Neural cell (in vitro differentiated cells): Measurements from ENCODE around the gene PAPOLG. TPM values are rescaled to one million over a fixed set of nuclear protein-coding genes. Genes with fewer than 3 reads are reported as not detected.

ENCODE experiments used
- H2AFZ ChIP-seq: fragments of 200-600, 300-800 bp; sonication (generic), shearing (Covaris generic); 2 replicates; pipeline ENCODE4 v1.6.0; 2014; ENCODE audit warnings: low read depth, mild to moderate bottlenecking, antibody characterized with exemption, low read length, moderate library complexity
- H3F3A ChIP-seq: fragments of 200-600 bp; shearing (Covaris generic); 2 replicates; pipeline ENCODE4 v1.6.1; 2016; ENCODE audit warnings: mild to moderate bottlenecking, moderate library complexity, mixed read lengths, antibody characterized with exemption, low read length; ENCODE audit not compliant: insufficient read depth, poor library complexity, severe bottlenecking
- H3K27ac ChIP-seq: fragments of 200-600, 300-800 bp; sonication (generic), shearing (Covaris generic); 2 replicates; pipeline ENCODE4 v1.5.1; 2014; ENCODE audit warnings: mild to moderate bottlenecking, low read length, moderate library complexity
- H3K27me3 ChIP-seq: fragments of 300-800, 200-600 bp; sonication (generic), shearing (Covaris generic); 2 replicates; pipeline ENCODE4 v1.6.0; 2014; ENCODE audit warnings: mild to moderate bottlenecking, low read depth, low read length, moderate library complexity; ENCODE audit not compliant: insufficient read depth
- H3K36me3 ChIP-seq: fragments of 300-800, 200-600 bp; sonication (generic), shearing (Covaris generic); 2 replicates; pipeline ENCODE4 v1.5.1; 2014; ENCODE audit warnings: mild to moderate bottlenecking, antibody characterized with exemption, low read length, moderate library complexity; ENCODE audit not compliant: insufficient read depth
- H3K4me2 ChIP-seq: fragments of 300-800, 200-600 bp; sonication (generic), shearing (Covaris generic); 2 replicates; pipeline ENCODE4 v1.6.0; 2014; ENCODE audit warnings: mild to moderate bottlenecking, low read length
- H3K4me3 ChIP-seq: fragments of 300-800, 200-600 bp; sonication (generic), shearing (Covaris generic); 2 replicates; pipeline ENCODE4 v1.5.1; 2014; ENCODE audit warnings: mild to moderate bottlenecking, low read length, moderate library complexity
- H3K79me2 ChIP-seq: fragments of 200-600 bp; shearing (Covaris generic); replicated peaks from 2 replicates; pipeline ENCODE4 v1.6.0; 2014; ENCODE audit warnings: mild to moderate bottlenecking, low read length, moderate library complexity; ENCODE audit not compliant: insufficient read depth
- H3K9ac ChIP-seq: fragments of 300-800, 200-600 bp; sonication (generic), shearing (Covaris generic); 2 replicates; pipeline ENCODE4 v1.6.1; 2016; ENCODE audit warnings: mild to moderate bottlenecking, low read length, mixed read lengths
- H3K9me2 ChIP-seq: fragments of 200-600 bp; shearing (Covaris generic); 2 replicates; pipeline ENCODE4 v1.6.1; 2016; ENCODE audit warnings: mild to moderate bottlenecking, low read length, mixed read lengths; ENCODE audit not compliant: insufficient read depth
- H3K9me3 ChIP-seq: fragments of 200-600, 300-800 bp; sonication (generic), shearing (Covaris generic); 2 replicates; pipeline ENCODE4 v1.6.1; 2016; ENCODE audit warnings: mild to moderate bottlenecking, mixed run types, low read length, moderate library complexity, mixed read lengths
- H4K20me1 ChIP-seq: fragments of 200-600 bp; shearing (Covaris generic); 2 replicates; pipeline ENCODE4 v1.6.1; 2016; ENCODE audit warnings: mild to moderate bottlenecking, mixed run types; ENCODE audit not compliant: insufficient read depth
- CTCF ChIP-seq: fragments of 450-650 bp; IDR thresholded peaks from 2 replicates; pipeline ENCODE4 v1.5.1; 2014; ENCODE audit warnings: antibody characterized with exemption, mild to moderate bottlenecking, moderate library complexity; ENCODE audit not compliant: poor library complexity, severe bottlenecking
- EP300 ChIP-seq: fragments of 450-650 bp; conservative IDR thresholded peaks from 2 replicates; pipeline ENCODE4 v1.6.1; 2014; ENCODE audit warnings: antibody characterized with exemption, mild to moderate bottlenecking, moderate library complexity; ENCODE audit not compliant: poor library complexity, severe bottlenecking
- EZH2 ChIP-seq: fragments of 200-600, 300-800 bp; shearing (Covaris generic), sonication (generic); IDR thresholded peaks from 2 replicates; pipeline ENCODE4 v1.6.1; 2014; ENCODE audit warnings: antibody characterized with exemption, low read length, borderline replicate concordance, mild to moderate bottlenecking; ENCODE audit not compliant: insufficient read depth, poor library complexity, severe bottlenecking
- MXI1 ChIP-seq: fragments of 450-650 bp; conservative IDR thresholded peaks from 2 replicates; pipeline ENCODE4 v1.6.1; 2014; ENCODE audit warnings: antibody characterized with exemption, mild to moderate bottlenecking; ENCODE audit not compliant: poor library complexity, severe bottlenecking
- POLR2AphosphoS5 ChIP-seq: IDR thresholded peaks from 2 replicates; pipeline ENCODE4 v1.6.1; 2012
- RAD21 ChIP-seq: fragments of 450-650 bp; conservative IDR thresholded peaks from 2 replicates; pipeline ENCODE4 v1.6.1; 2014; ENCODE audit warnings: antibody characterized with exemption, mild to moderate bottlenecking, moderate library complexity
- REST ChIP-seq: IDR thresholded peaks from 2 replicates; pipeline ENCODE4 v1.6.1; 2012; ENCODE audit warnings: borderline replicate concordance
- SMC3 ChIP-seq: fragments of 450-650 bp; conservative IDR thresholded peaks from 2 replicates; pipeline ENCODE4 v1.6.1; 2014; ENCODE audit warnings: antibody characterized with exemption, mild to moderate bottlenecking, moderate library complexity; ENCODE audit not compliant: poor library complexity
- TAF1 ChIP-seq: IDR thresholded peaks from 2 replicates; pipeline ENCODE4 v1.6.1; 2012; ENCODE audit warnings: low read depth
- polyA plus RNA-seq: library from polyadenylated mRNA; depleted of rRNA; stranded (reverse); fragments of >200 nt; gene quantifications from 2 replicates; pipeline ENCODE4 v1.2.3, GENCODE V29; 2014

PAPOLG gene
- polyA plus RNA-seq, 1 donor from 2014 or later, result 31.2 TPM

- Histone ChIP-seq H3K9me2 (no peaks in the 10 kb centered on the region), H3K27me3 (no peaks in the 10 kb centered on the region), H3K36me3 (no peaks in the 10 kb centered on the region), H3K79me2 (no peaks in the 10 kb centered on the region), H3K9ac (no peak overlapping the region), H3F3A (no peaks in the 10 kb centered on the region), H2AFZ (no peak overlapping the region), H3K4me2 (no peak overlapping the region), H4K20me1 (no peaks in the 10 kb centered on the region), H3K27ac (no peak overlapping the region), H3K9me3 (no peaks in the 10 kb centered on the region), H3K4me3 (no peak overlapping the region)
- TF ChIP-seq TAF1 (no peak), EZH2 (no peak), SMC3 (no peak), CTCF (no peak), EP300 (no peak), MXI1 (no peak), REST (no peak), POLR2AphosphoS5 (no peak), RAD21 (no peak)
Measured at GRCh38 chr2:60830991-60831390, 74.9 kb downstream of the PAPOLG start.

- H3K9me3 ChIP-seq, result no peaks in the 10 kb centered on the region
- no peaks in the 10 kb centered on the region for H3K36me3 ChIP-seq
- no peaks in the 10 kb centered on the region for H3K9me2 ChIP-seq
- H2AFZ ChIP-seq, result no peak overlapping the region
- no peak overlapping the region for H3K4me3 ChIP-seq
- no peaks in the 10 kb centered on the region for H3K27me3 ChIP-seq
- TF ChIP-seq REST (no peak), SMC3 (no peak), CTCF (no peak), EP300 (no peak), EZH2 (no peak), TAF1 (no peak), POLR2AphosphoS5 (no peak), RAD21 (no peak), MXI1 (no peak)
- no peak overlapping the region for H3K4me2 ChIP-seq
- H3K79me2 ChIP-seq, result no peaks in the 10 kb centered on the region
- H3F3A ChIP-seq, result no peaks in the 10 kb centered on the region
- H4K20me1 ChIP-seq, result no peaks in the 10 kb centered on the region
- no peak overlapping the region for H3K27ac ChIP-seq
- H3K9ac ChIP-seq, result no peak overlapping the region
Measured at GRCh38 chr2:60831921-60832320, 75.9 kb downstream of the PAPOLG start.
